ENCODE measurements around the gene SH3RF3. TPM values are rescaled to one million over a fixed set of nuclear protein-coding genes. Genes with fewer than 3 reads are reported as not detected.

The SH3RF3 gene
- total and polyA plus RNA-seq, 9 of the 15 experiments (the other 6 are each of a cell fraction or from before 2014, with no cell fraction given), result 0.02 TPM; not detected in 8

GRCh38 chr2:109333414-109334210 lies 204.6 kb downstream of the SH3RF3 start (continued):
- TF ChIP-seq CREB5 (CRISPR knock-in tag; IDR thresholded peaks at IDR 0.05) (no peak), YBX1 (IDR thresholded peaks at IDR 0.05) (no peak)

- in situ Hi-C loops (cut with MboI), result no loop called here
- no peak for ATAC-seq
- WGBS (ENCODE audit: insufficient coverage, low coverage, missing lambda C conversion rate), result 2% methylated on average over 12 of the region's 12 CpGs
Observed at GRCh38 chr2:109335631-109336176, 206.7 kb downstream of the SH3RF3 start.

More at GRCh38 chr2:109335631-109336176, 206.7 kb downstream of the SH3RF3 start:
- intact Hi-C loops (cut with micrococcal nuclease), result no loop called here
- H3K9ac ChIP-seq (ENCODE audit: insufficient read depth in 1 of 2, low read depth in 2 of 2, low read length in 2 of 2), result no peak overlapping the region
- H3K27ac ChIP-seq (ENCODE audit: extremely low read depth, low read depth, low read length), result no peak overlapping the region
- DNase-seq (ENCODE audit: extremely low read depth in 1 of 4, low spot score in 3 of 4), result no peak
- CTCF ChIA-PET (ENCODE audit: low intra/inter-chr PET ratio), result no interaction called here
- H3K9me1 ChIP-seq (ENCODE audit: control insufficient read depth, insufficient read depth, low read length), result no peaks in the 10 kb centered on the region
- no peaks in the 10 kb centered on the region for H4K20me1 ChIP-seq (replicated peaks; ENCODE audit: control insufficient read depth, insufficient read depth, low read length)
- no peaks in the 10 kb centered on the region; a peak in 1 of 5 replicates for H3K4me1 ChIP-seq (replicated peaks in 1 of 2; ENCODE audit: control insufficient read depth in 2 of 2, insufficient read depth in 2 of 2, low read length in 2 of 2)
- BruUV-seq (replicated peaks), result no TSS peak
- no peak for FAIRE-seq
- H3K27me3 ChIP-seq (ENCODE audit: control insufficient read depth in 2 of 2, insufficient read depth in 2 of 2, low read length in 2 of 2), result peaks cover 16 to 61% of the 10 kb centered on the region in 2 experiments; a peak in 4 of 5 replicates
- no peak overlapping the region for H2AFZ ChIP-seq (ENCODE audit: low read depth, low read length)
- H3K4me2 ChIP-seq (ENCODE audit: insufficient read depth, low read length), result no peak overlapping the region
- no peak overlapping the region for H3K4me3 ChIP-seq
- H3K79me2 ChIP-seq (ENCODE audit: control insufficient read depth, insufficient read depth, low read length), result no peaks in the 10 kb centered on the region
- H3K36me3 ChIP-seq (ENCODE audit: control insufficient read depth, insufficient read depth, low read length), result no peaks in the 10 kb centered on the region
- H3K9me3 ChIP-seq (replicated peaks; ENCODE audit: control insufficient read depth, insufficient read depth, low read depth, low read length), result no peaks in the 10 kb centered on the region
- TF ChIP-seq ZNF263 (CRISPR knock-in tag; IDR thresholded peaks at IDR 0.05; ENCODE audit: borderline replicate concordance), result no peak
- no peak for TF ChIP-seq PREB (CRISPR knock-in tag; IDR thresholded peaks at IDR 0.05)
- TF ChIP-seq CREBBP (IDR thresholded peaks at IDR 0.05; ENCODE audit: low read depth, low read length), result no peak
- POLR2A ChIA-PET, result no interaction called here
